ENCODE measurements around the gene CEP135.

- TF ChIP-seq POLR2A (IDR thresholded peaks at IDR 0.05) (no peak), POLR2AphosphoS5 (IDR thresholded peaks at IDR 0.05) (no peak), EP300 (IDR thresholded peaks at IDR 0.05) (no peak)
- TF ChIP-seq, protein P1, sequence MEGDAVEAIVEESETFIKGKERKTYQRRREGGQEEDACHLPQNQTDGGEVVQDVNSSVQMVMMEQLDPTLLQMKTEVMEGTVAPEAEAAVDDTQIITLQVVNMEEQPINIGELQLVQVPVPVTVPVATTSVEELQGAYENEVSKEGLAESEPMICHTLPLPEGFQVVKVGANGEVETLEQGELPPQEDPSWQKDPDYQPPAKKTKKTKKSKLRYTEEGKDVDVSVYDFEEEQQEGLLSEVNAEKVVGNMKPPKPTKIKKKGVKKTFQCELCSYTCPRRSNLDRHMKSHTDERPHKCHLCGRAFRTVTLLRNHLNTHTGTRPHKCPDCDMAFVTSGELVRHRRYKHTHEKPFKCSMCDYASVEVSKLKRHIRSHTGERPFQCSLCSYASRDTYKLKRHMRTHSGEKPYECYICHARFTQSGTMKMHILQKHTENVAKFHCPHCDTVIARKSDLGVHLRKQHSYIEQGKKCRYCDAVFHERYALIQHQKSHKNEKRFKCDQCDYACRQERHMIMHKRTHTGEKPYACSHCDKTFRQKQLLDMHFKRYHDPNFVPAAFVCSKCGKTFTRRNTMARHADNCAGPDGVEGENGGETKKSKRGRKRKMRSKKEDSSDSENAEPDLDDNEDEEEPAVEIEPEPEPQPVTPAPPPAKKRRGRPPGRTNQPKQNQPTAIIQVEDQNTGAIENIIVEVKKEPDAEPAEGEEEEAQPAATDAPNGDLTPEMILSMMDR (IDR thresholded peaks at IDR 0.05) = no peak
Observed at GRCh38 chr4:55932511-55932910, 16.2 kb upstream of the CEP135 start.

All from sigmoid colon (tissue), 4 donors.